Activated CD8-positive, alpha-beta memory T cell treated with anti-CD3 and anti-CD28 coated beads, Interleukin-2, amount 50 U/mL, for 1 hour (primary cell): ENCODE measurements around the gene USP27X.

ENCODE experiments used
- DNase-seq: peaks from one replicate; pipeline ENCODE4 v3.0.0-alpha.2; 2020; ENCODE audit errors: extremely low read depth

The USP27X gene

DNA sequence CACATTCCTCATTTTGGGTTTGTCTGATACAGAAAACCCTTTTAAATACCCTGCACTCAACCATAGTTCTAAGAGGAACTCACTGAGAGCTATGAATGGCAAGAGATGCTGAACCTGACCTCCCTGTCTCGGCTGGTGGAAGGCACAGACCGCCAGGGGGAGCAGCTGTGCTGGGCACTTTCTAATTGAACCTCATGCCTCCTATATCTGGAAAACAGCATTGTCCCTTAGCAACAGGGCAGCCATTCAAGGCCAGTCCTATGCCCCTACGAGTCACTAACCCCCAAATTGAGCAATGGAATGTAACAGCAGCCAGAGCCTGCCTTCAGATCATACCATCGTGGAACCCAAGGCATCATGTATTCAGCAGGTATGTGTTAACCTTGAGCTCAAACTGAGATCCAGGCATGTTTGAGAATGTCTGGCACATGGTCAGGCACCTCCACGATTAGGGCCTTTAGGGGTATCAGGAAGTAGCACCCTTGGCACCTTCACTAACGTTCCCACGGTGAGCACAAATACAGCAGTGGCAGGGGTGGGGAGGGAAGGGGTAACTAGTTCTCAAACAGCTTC is 5.1 kb downstream of the USP27X start:
- DNase-seq = no peak

DNA sequence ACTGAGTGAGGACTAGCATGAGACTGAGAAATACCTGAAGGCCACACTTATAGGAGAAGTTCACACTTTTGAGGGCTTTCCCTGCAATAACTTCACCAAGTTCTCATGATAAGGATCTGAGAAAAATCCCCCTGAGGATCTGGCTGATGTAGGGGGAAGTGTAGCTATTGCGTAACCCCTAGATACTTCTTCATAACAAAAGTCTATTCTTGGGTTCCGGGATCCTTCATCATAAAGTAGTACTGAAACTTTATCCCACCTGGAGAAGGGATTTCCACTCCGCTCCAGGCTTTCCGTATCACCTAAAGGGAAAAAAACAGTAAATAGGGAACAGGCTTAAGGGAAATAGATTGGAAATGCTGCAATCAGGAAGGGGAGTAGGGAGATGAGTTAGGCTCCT is 13.3 kb downstream of the USP27X start:
- no peak for DNase-seq

DNA sequence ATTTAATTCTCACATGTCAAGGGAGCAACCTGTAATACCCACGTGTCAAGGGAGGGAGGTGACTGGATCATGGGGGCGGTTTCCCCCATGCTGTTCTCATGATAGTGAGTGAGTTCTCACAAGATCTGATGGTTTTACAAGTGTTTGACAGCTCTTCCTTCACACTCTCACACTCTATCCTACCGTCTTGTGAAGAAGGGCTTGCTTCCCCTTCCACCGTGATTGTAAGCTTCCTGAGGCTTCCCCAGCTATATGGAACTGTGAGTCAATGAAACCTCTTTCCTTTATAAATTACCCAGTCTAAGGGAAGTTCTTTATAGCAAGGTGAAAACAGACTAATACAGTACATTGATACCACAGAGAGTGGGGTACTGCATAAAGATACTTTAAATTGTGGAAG is 17.7 kb downstream of the USP27X start:
- DNase-seq = no peak

DNA sequence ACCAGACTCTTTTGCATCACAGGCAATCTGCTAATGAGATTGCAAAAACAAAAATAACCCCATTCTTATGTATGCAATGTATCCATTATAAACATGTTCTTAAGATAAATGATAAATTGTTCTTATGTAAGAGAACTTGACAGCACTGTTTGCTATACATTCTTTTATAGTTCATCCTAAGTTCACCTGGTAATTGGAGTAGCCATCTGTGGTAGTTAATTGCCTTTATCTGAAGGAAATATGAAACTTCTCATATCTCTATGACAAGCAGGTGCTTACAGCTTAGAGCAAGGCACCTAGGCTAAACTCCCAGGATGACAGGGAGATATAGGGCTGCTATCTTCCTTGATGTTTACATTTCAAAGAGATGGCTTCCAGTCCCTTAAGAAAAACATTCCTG is 21.8 kb downstream of the USP27X start:
- no peak for DNase-seq

DNA sequence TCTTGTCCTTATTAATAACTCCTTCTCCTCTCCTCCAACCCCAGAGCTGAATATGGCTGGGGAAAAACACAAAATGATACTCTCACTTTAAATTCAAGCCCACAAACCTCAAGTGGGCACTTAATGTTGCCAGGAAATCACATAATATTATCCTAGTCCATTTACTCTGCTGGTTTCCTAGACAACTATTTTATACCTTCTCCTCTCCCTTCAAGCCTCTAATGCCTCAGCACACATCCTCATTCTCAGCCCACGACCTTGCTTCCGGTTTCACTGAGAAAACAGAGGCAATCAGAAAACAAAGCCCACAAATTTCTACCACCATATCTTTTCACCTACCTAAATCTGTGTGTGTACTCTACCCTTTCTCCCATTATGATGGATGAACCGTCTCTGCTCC is 31.1 kb downstream of the USP27X start:
- DNase-seq = no peak

DNA sequence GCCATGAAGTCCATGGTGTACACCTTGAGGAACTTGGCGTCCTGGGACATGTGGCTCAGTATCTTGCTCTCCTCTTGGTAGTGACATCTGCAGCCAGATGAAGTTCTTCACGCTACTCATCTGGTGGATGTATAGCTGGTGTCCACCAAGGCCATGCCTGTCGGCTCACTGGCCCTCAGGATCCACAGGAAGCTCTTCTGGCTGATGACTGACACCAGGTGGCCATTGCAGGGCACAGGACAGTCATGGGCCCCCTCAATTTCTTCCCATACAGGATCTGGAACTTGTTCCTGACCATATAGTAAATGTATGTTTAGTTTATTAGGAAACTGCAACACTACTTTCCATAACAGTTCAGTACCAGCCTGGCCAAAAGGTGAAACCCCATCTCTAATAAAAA is 32.8 kb downstream of the USP27X start:
- no peak for DNase-seq

DNA sequence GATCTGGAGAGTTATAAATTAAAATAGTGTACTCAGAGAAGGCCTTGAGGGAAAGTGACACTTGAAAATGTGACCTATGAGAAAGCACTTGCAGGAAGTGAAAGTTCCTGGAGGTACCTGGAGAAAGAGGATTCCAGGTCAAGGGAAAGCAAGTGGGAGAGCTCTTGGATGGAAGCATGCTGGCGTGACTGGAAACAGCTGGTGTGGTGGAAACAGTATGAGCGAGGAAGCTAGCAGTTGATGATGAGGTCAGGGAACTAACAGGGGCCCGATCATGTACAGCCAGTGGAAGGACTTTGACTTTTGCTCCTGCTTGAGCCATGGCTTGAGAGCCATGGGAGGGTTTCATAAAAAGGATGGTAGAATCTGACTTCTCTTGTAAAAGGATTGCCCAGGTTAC is 33.6 kb downstream of the USP27X start:
- DNase-seq = no peak

DNA sequence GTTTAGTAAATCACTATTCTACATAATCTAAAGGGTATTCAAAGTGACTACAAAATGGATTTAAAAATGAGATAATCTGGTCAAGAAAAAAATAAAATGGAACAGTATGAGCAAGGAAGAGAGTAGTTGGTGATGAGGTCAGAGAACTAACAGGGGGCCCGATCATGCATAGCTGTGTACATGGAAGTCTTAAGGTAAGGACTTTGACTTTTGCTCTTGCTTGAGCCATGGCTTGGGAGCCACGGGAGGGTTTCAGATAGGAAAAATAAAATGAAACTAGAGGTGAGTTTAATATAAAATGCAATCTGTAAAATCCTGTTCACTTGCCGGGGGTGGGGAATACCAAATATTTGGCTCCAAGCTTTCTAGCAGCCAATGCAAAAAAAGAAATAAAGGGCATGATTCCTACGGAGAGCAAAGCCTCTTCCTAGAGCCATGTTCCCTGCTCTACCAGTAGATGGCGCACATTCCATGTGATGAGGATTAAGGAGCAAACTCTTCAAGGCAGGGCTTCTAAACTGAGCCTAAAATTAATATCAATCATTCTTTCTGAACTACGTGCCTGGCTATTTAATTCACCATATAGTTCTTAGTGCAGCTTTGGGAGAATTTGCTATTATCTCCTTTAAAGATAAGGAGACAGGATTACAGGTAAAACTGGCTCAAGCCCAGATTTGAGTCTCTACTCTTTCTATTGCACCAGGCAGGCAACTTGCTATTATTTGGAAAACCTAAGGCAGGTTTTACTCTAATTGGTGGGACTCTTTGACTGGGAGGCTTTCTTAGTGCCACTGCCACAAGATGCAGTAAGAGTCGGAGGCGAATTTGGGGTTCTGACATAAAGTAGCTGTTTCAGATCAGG is 36.3 kb downstream of the USP27X start:
- DNase-seq = peak; percentile 13

DNA sequence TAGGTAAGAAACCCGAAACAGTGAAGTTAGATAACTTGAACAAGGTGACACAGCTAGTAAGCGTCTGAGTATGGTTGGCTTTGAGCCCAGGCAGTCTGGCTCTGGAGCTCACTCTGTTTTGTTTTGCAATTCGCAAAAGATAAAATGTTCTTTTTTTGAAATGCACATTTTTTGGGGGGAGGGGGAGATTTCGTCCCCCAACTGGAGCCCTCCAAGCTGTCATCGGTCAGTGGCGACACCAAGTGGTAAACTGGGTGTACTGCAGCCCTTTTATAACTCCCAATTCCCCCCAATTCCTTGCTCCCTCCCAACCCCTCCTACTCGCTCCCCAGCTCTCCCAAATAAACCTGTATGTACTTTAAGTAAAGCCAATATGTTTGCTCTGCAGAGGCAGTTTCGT is 40.3 kb downstream of the USP27X start:
- DNase-seq = no peak

DNA sequence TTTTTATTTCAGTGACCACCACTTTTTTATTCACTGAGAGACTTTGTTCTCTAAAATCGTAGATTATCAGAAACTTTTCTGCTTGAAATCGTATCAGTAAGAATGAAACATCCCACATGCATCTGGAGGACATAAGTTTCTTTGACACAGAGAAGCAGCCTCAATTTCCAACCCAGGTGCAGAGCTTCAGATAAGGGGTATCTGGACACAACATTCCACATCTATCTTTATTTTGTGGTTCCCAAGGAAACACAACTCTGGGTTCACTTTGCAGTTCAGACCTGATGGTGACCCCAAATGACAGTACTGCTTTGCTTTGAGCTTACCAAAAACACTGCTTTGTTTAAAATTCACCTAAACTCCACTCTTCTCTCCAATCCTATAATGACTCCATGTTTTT is 41.8 kb downstream of the USP27X start:
- DNase-seq = no peak

DNA sequence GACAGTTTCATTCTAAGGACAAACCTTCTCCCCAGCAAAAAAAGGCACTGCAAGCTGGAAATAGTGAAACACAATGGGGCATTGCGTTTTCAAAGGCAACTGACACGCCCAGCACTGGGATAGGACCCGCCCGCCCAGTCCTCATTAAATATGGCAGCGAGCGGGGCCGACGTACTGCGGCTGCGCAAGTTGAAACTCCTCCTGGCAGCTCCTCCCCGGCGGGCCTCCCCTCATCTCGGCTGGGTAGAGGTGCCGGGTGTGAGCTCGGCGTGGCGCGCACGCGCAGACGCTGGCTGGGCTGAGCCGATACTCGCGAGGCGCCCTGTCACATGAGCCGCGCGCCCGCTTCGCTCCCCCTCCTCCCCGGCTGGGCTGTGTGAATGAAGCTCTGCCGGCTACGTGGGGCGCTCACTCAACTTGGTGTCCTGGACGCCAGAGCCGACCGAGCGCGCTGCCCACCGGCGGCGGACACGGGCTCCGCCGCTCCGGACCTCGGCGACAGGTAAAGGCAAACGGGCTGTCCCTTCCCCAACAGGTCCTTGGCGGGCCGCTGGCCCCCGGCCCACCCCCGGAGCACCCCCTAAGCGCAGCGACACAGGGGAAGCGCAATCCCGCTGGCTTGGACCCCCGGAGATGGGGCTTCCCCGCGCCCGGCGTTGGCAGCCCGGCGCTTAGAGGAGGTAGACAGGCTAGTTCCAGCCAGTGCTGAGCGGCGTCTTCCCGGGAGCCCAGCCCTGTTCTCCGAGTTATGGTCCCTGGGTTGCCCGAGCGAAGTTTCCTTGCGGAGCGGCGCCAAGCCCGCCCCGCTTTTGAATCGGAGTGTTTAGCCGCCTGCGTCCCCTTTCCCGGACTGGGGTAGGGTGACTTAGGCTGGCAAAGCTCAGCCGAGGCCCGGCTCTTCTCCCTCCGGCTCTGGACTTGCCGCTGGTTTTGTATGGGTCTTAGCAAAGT is 43.3 kb downstream of the USP27X start, which contains the start of gene CLCN5:
Gene CLCN5, plus strand, starts transcription at position 306 of the 951 bp plus-strand sequence. CDS start 2,703 bp downstream, outside the sequence.
- DNase-seq = peak; percentile 85

DNA sequence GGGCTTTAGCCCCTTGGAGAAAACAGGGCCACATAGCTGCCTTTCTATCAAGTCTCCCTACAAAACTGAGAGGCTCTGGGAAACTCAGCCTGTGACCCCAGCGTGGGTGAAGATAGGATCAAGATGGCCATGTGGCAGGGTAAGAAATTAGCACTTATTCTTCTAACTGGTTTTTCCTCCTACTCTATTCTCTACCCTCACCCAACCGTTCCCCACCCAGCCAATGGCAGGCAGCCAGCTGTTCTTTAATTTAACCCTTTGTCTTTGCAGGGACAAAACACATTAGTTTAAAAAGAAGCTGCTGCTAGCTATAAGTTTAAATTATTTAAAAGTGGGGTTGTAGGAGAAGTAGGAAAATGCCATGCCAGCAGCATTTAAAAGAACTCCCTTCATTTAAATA is 45.9 kb downstream of the USP27X start:
- DNase-seq = no peak

DNA sequence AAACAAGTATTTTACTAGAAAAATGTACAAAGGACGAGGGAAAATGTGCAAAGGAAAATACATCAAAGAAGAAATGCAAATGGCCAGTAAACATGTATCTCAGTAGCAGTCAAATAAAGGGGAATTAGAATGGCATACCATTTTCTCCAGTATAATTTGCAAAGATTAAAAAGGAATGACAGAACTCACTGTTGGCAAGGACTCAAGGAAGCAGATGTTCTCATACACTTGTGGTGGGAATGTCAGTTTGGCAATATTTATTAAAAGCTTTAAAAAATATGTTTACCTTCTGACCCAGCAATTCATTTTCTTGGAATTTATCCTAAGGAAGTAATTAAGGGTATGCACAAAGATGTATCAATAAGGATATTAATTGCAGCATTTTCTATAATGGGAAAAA is 50.8 kb downstream of the USP27X start:
- DNase-seq = no peak
